Stimulated activated CD8-positive, alpha-beta memory T cell treated with anti-CD3 and anti-CD28 coated beads, Interleukin-7, amount 100 ng/mL, for 1 hour (primary cell): ENCODE measurements around the gene POLR2J3.
"Not testable (repeated sequence)": the region's sequence is repeated elsewhere in the genome, so short reads cannot be mapped to it uniquely, and the experiment has no call there.

Experiments
- DNase-seq, 2 donors: peaks; one replicate each; pipeline ENCODE4 v3.0.0-alpha.2; 2020; ENCODE audit warnings: low read depth in 2 of 2

POLR2J3 gene

DNA sequence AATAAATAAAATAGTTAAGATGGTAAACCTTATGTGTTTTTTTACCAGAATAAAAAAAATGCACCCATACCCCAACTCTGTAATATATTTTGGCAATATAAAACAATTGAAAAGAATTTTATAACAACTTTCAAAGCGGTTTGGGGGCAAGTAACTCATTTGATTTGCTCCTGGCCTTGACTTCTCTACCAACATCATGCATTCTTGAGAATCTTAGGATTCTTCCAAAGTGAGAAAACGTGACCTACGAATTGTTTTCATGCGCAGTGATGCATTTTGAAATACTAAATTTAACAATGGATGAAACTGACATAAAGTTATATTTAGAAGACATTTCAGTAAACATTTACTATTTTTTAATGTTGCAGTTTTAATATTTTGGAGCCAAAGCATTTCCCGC, 51.6 kb downstream of the POLR2J3 start:
- DNase-seq, result not testable (repeated sequence)

DNA sequence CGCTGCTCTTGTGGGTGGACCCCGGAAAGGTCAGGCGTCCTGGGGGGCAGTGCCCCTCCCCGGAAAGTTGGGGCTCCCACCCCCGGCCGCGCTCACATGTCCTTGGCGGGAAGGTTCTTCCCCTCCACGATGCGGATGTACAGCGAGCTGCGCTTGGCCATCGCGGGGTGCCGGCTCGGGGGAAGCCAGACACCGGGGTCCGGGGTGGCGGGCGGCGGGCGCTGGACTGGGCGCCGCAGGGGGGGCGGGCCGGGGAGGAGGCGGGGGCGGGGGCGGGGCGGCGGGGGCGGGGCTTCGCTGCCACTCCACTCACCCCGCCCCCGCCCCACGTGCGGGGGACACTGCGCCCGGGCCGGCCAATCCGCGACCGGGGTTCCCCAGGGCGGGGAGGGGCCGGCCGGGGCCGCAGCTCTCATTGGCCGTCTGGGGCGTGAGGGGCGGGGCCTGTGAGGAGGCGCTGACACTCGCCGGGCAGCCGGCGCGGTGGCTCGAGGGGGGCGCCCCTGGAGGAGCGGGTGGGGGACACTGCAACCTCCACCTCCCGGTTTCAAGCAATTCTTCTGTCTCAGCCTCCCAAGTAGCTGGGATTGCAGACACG, 54.7 kb downstream of the POLR2J3 start, which contains the start of gene RASA4B:
TSS of gene RASA4B (minus strand) at position 228 of the 598 bp plus-strand sequence. CDS start at position 161, 67 bp downstream.
- DNase-seq, result not testable (repeated sequence)
